Right lobe of liver (tissue), 6 donors: ENCODE data around the gene SLC22A23. TPM values are rescaled to one million over a fixed set of nuclear protein-coding genes. Genes with fewer than 3 reads are reported as not detected.
A peak's percentile ranks its signal among the peaks of the same experiment; 100 is the strongest.

ENCODE experiments used
- ATAC-seq, 4 donors: fragments of 200-7000 bp; cut with Tn5 transposase; one replicate each; pipeline ENCODE4 v1.9.1; 2020; ENCODE audit warnings: mild to moderate bottlenecking in 4 of 4, moderate library complexity in 4 of 4
- DNase-seq, 3 donors: peaks; one replicate each; pipeline ENCODE4 v3.0.0-alpha.2; 2020
- H3K27ac ChIP-seq, 3 donors: fragments of 200-600 bp; one replicate each; pipeline ENCODE4 v1.8.0; 2022
- H3K27me3 ChIP-seq, 2 donors: fragments of 200-600 bp; one replicate each; pipeline ENCODE4 v1.8.0; 2022
- H3K36me3 ChIP-seq, 4 donors: fragments of 200-600 bp; sonication (generic) in 1 of 4; one replicate each; pipeline versions ENCODE4 v1.5.1 to v1.8.0; 2017 to 2022; ENCODE audit warnings: control low read depth in 1 of 4
- H3K4me1 ChIP-seq, 4 donors: fragments of 200-600 bp; sonication (generic) in 1 of 4; one replicate each; pipeline versions ENCODE4 v1.5.1 to v1.8.0; 2017 to 2022; ENCODE audit warnings: control low read depth in 1 of 4
- H3K4me3 ChIP-seq, 3 donors: fragments of 200-600 bp; one replicate each; pipeline ENCODE4 v1.8.0; 2022
- H3K9me3 ChIP-seq, 4 donors: fragments of 200-600 bp; sonication (generic) in 1 of 4; one replicate each; pipeline versions ENCODE4 v1.5.1 to v1.8.0; 2017 to 2022; ENCODE audit warnings: control low read depth in 1 of 4
- POLR2A ChIP-seq: fragments of 450-650 bp; IDR thresholded peaks from one replicate; pipeline ENCODE4 v1.6.1; 2017; ENCODE audit warnings: antibody characterized with exemption, mild to moderate bottlenecking
- WGBS: methylation state at CpG from one replicate; pipeline ENCODE4 v1.1.6; 2018; ENCODE audit warnings: low coverage, low lambda C conversion rate; ENCODE audit not compliant: insufficient coverage; ENCODE audit errors: missing lambda C conversion rate; 5-methylcytosine and 5-hydroxymethylcytosine counted together
- intact Hi-C, 2 donors: fragments of 100-400 bp; cut with DNase I; formaldehyde crosslinking; loops; one replicate each; pipeline versions ENCODE4 v1.11.2 to v1.14.1; 2022
- total RNA-seq, 6 experiments: library from RNA; depleted of rRNA in 2 of 6; stranded (reverse); fragments of >200 nt in 2 of 6; fragmentation: NEBNext Ultra II Directional in 3 of 6; extraction: Animal tissue kit (Norgen Biotek cat#: 25700) in 3 of 6; gene quantifications; one replicate each; pipeline versions ENCODE4 v1.1.0 to v1.2.4, GENCODE V29; 2016 to 2023
- TF ChIP-seq, protein P1 (sequence below), 4 donors: fragments of 200-600 bp in 3 of 4; fragments of 450-650 bp in 1 of 4; IDR thresholded peaks; one replicate each; pipeline versions ENCODE4 v1.5.1 to v1.8.0; 2016 to 2022; ENCODE audit warnings: antibody characterized with exemption in 4 of 4, mild to moderate bottlenecking in 2 of 4
- donor health status: DM: no; HTN: yes; CAD: no.
- donor health status: DM: no; HTN: no; CAD: no.
- donor health status: DM: no; HTN: no; CAD: no.
- donor health status: DM: no; HTN: yes; CAD: no.
- donor health status: DM: no; HTN: yes; CAD: no.

The SLC22A23 gene
- total RNA-seq, 6 experiments from 2014 or later: 11.7 to 27.6 (median 16.3) TPM

DNA sequence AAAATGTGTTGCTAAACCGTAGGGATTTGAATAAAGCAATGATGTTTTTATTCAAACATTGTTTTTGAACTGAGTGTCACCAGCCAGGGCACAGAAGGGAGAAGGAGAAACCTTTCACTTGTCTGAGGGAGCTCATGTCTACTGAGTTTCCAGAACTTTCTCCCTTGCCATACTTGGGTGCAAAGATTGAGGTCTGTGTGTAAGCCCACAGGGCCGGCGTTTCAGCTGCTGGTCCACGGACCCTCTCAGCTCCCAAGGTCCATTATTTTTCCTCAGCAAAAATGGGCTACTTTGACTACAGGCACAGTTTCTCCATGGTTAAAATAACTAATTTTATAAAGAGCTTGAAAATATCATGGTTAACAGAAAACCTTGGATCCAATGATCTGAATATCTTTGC is 165.5 kb downstream of the SLC22A23 start:
- no peaks in the 10 kb centered on the region for H3K9me3 ChIP-seq
- DNase-seq (peak in 1 of 3 donors; percentile 18), ATAC-seq (no peak)
- H3K27ac ChIP-seq: no peak overlapping the region
- peaks cover 0 to 10% (median 0%) of the 10 kb centered on the region in 4 donors for H3K36me3 ChIP-seq
- H3K4me3 ChIP-seq: no peak overlapping the region
- intact Hi-C loops: no loop called here
- peaks cover 0 to 8% (median 4%) of the 10 kb centered on the region in 4 donors for H3K4me1 ChIP-seq
- TF ChIP-seq, protein P1, sequence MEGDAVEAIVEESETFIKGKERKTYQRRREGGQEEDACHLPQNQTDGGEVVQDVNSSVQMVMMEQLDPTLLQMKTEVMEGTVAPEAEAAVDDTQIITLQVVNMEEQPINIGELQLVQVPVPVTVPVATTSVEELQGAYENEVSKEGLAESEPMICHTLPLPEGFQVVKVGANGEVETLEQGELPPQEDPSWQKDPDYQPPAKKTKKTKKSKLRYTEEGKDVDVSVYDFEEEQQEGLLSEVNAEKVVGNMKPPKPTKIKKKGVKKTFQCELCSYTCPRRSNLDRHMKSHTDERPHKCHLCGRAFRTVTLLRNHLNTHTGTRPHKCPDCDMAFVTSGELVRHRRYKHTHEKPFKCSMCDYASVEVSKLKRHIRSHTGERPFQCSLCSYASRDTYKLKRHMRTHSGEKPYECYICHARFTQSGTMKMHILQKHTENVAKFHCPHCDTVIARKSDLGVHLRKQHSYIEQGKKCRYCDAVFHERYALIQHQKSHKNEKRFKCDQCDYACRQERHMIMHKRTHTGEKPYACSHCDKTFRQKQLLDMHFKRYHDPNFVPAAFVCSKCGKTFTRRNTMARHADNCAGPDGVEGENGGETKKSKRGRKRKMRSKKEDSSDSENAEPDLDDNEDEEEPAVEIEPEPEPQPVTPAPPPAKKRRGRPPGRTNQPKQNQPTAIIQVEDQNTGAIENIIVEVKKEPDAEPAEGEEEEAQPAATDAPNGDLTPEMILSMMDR (IDR thresholded peaks at IDR 0.05): no peak
- TF ChIP-seq POLR2A: no peak
- 80% methylated on average over 2 of the region's 4 CpGs for WGBS
- no peaks in the 10 kb centered on the region for H3K27me3 ChIP-seq

DNA sequence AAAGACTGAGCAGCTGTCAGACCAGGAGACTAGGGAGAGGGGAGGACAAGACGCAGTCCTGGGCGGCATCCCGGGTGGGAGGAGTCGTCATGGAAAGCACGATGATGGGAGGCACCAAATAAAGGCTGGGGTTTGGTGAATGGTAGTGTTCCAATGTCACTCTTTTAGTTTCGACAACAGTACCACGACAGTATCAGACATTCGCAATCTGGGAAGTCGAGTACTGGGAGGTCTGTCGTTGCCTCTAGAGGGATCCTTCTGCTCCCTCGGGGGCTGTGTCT is 166.0 kb downstream of the SLC22A23 start:
- WGBS: 92% methylated on average over 5 of the region's 11 CpGs
- H3K27me3 ChIP-seq: no peaks in the 10 kb centered on the region
- H3K9me3 ChIP-seq: no peaks in the 10 kb centered on the region
- H3K4me3 ChIP-seq: no peak overlapping the region
- H3K27ac ChIP-seq: no peak overlapping the region
- peaks cover 0 to 11% (median 0%) of the 10 kb centered on the region in 4 donors for H3K36me3 ChIP-seq
- no peak for ATAC-seq
- intact Hi-C loops: no loop called here
- DNase-seq: peak in 1 of 3 donors; percentile 29
- TF ChIP-seq, protein P1 (IDR thresholded peaks at IDR 0.05): no peak
- no peak for TF ChIP-seq POLR2A
- H3K4me1 ChIP-seq: peaks cover 0 to 4% (median 2%) of the 10 kb centered on the region in 4 donors

DNA sequence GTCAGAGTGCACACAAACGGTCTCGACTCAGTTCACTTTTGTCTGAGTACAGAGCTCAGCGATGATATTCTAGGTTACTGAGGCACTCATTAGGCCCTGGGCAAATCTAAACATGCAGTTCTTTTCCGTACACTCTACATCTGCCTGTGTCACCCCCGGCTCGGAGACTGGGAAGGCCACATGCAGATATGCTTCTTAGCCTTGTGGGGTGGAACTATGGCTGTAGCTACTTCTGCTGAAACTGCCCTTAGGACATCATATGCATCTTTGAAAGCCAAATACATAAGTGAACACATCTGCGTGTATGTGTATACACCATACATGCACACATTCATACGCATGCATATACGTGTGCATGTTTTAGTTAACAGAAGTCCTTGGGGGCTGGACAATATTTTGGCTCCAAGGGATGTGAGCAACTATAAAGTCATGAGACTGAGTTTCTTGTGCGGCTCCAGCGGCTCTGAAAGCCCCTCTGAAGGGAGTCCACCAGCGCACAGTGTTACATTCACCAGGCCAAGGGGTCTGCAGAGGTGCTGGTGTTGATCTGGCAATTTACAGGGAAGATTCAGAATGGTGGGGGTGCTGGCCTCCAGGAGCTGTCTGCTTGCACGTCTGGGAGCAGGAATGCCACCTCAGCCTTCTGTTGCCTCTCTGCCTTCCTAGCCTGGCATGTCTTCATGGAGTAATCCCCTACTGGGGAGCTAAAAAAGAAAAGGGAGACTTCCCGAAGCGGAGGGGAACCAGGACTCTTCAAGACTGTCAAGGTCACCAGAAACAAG is 166.5 kb downstream of the SLC22A23 start:
- whole genome bisulfite sequencing: 80% methylated on average over 7 of the region's 15 CpGs
- Histone ChIP-seq H3K4me1 (no peaks in the 10 kb centered on the region), H3K36me3 (peaks cover 0 to 11% (median 0%) of the 10 kb centered on the region in 4 donors), H3K4me3 (no peak overlapping the region), H3K9me3 (no peaks in the 10 kb centered on the region), H3K27ac (no peak overlapping the region), H3K27me3 (no peaks in the 10 kb centered on the region)
- intact Hi-C loops: no loop called here
- DNase-seq (peak in 1 of 3 donors; percentile 22), ATAC-seq (no peak)
- TF ChIP-seq, protein P1 (IDR thresholded peaks at IDR 0.05): no peak
- no peak for TF ChIP-seq POLR2A

DNA sequence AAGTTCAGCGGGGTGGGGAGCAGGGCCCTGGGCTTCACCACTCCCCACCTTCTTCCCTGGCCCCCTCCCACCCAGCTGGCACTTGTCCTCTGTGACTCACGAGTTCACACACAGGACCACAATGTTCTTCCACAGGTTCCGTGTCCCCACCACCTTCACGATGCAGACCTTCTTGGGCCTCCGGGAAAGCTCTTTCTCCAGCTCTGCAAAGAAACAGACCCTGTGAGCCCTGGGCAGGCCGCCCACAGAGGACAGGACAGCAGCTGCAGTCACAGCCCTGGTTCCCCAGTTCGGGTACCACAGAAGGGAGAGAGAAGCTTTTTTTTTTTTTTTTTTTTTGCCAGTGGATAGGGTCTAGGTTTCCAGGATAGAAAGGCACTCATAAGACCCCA is 167.2 kb downstream of the SLC22A23 start:
- no peaks in the 10 kb centered on the region for H3K4me1 ChIP-seq
- no peaks in the 10 kb centered on the region for H3K27me3 ChIP-seq
- DNase-seq (no peak), ATAC-seq (no peak)
- TF ChIP-seq, protein P1 (IDR thresholded peaks at IDR 0.05): no peak
- TF ChIP-seq POLR2A: no peak
- H3K4me3 ChIP-seq: no peak overlapping the region
- intact Hi-C loops: no loop called here
- no peak overlapping the region for H3K27ac ChIP-seq
- H3K36me3 ChIP-seq: peaks cover 0 to 14% (median 0%) of the 10 kb centered on the region in 4 donors
- WGBS: 80% methylated on average over 6 of the region's 7 CpGs
- H3K9me3 ChIP-seq: no peaks in the 10 kb centered on the region
